Endothelial cell of umbilical vein (primary cell): ENCODE measurements around the gene ASIC4. TPM values are rescaled to one million over a fixed set of nuclear protein-coding genes. Genes with fewer than 3 reads are reported as not detected.

ENCODE experiments used
- BruUV-seq: library from RNA; stranded (reverse); fragments of 400-500 nt; replicated peaks from 2 replicates; lab custom pipeline; 2021; lab: Mats Ljungman, UMichigan
- CTCF ChIA-PET: fragments of 300-600, 350-600 bp; sonication (Branson Sonifier 250); formaldehyde crosslinking; loops from one replicate; lab custom pipeline; 2021; ENCODE audit warnings: antibody characterized with exemption, inconsistent platforms; lab: Charles Lee
- POLR2A ChIA-PET: fragments of 300-600, 350-600 bp; sonication (Branson Sonifier 250); formaldehyde crosslinking; loops from one replicate; lab custom pipeline; 2021; ENCODE audit warnings: antibody characterized with exemption, inconsistent platforms; lab: Charles Lee
- DNase-seq: peaks from one replicate; pipeline ENCODE4 v3.0.0-alpha.2; 2011; ENCODE audit warnings: low read depth, low spot score
- FAIRE-seq: peaks from 2 replicates; lab custom pipeline; 2011; peaks lifted over from hg19 to GRCh38; lab: Jason Lieb, UNC
- H2AFZ ChIP-seq: 2 replicates; pipeline ENCODE4 v1.6.0; 2012; ENCODE audit warnings: low read depth, low read length, control low read depth, inconsistent platforms
- H3K27ac ChIP-seq: 2 replicates; pipeline ENCODE4 v1.5.1; 2011; ENCODE audit warnings: low read depth, mild to moderate bottlenecking, control low read depth, low read length, moderate library complexity; ENCODE audit not compliant: insufficient read depth
- H3K27me3 ChIP-seq, 2 experiments: 2 replicates each; pipeline versions ENCODE4 v1.6.0 to v1.6.1; 2011; ENCODE audit warnings: low read length in 2 of 2, mixed read lengths in 1 of 2; ENCODE audit not compliant: control insufficient read depth in 2 of 2, insufficient read depth in 2 of 2
- H3K36me3 ChIP-seq, 2 experiments: 2 replicates in 1 of 2; 3 replicates in 1 of 2; pipeline ENCODE4 v1.5.1; 2011; ENCODE audit warnings: low read length in 2 of 2, mild to moderate bottlenecking in 1 of 2, moderate library complexity in 1 of 2; ENCODE audit not compliant: control insufficient read depth in 2 of 2, insufficient read depth in 2 of 2; ENCODE audit errors: extremely low read depth in 1 of 2
- H3K4me1 ChIP-seq: 3 replicates; pipeline ENCODE4 v1.5.1; 2011; ENCODE audit warnings: mild to moderate bottlenecking, low read length; ENCODE audit not compliant: control insufficient read depth, insufficient read depth; ENCODE audit errors: extremely low read depth
- H3K4me2 ChIP-seq: 2 replicates; pipeline ENCODE4 v1.6.1; 2011; ENCODE audit warnings: low read length, control low read depth, mixed read lengths; ENCODE audit not compliant: insufficient read depth
- H3K4me3 ChIP-seq, 3 experiments: fragments of 200-600 bp in 1 of 3; sonication (generic), shearing (Covaris generic) in 1 of 3; replicated peaks in 1 of 3; 2 replicates each; pipeline ENCODE4 v1.5.1; 2011 to 2016; ENCODE audit warnings: control low read depth in 3 of 3, low read length in 3 of 3, mild to moderate bottlenecking in 2 of 3, inconsistent platforms in 1 of 3, low read depth in 1 of 3, moderate library complexity in 1 of 3; ENCODE audit not compliant: insufficient read depth in 1 of 3
- H3K79me2 ChIP-seq: 2 replicates; pipeline ENCODE4 v1.6.0; 2012; ENCODE audit warnings: low read length, inconsistent platforms; ENCODE audit not compliant: control insufficient read depth, insufficient read depth
- H3K9ac ChIP-seq: replicated peaks from 2 replicates; pipeline ENCODE3; 2011; ENCODE audit warnings: low read length, control low read depth; ENCODE audit not compliant: insufficient read depth; ENCODE audit errors: extremely low read depth
- H3K9me1 ChIP-seq: replicated peaks from 3 replicates; pipeline ENCODE4 v1.6.0; 2011; ENCODE audit warnings: mild to moderate bottlenecking, low read length; ENCODE audit not compliant: control insufficient read depth, insufficient read depth; ENCODE audit errors: extremely low read depth
- H3K9me3 ChIP-seq: replicated peaks from 2 replicates; pipeline ENCODE4 v1.5.1; 2012; ENCODE audit warnings: low read length, inconsistent platforms; ENCODE audit not compliant: control insufficient read depth, insufficient read depth
- H4K20me1 ChIP-seq: replicated peaks from 2 replicates; pipeline ENCODE3; 2011; ENCODE audit warnings: mild to moderate bottlenecking, low read length; ENCODE audit not compliant: control insufficient read depth, insufficient read depth; ENCODE audit errors: extremely low read depth
- EZH2 ChIP-seq: IDR thresholded peaks from 2 replicates; pipeline ENCODE4 v1.6.1; 2012; ENCODE audit warnings: borderline replicate concordance, low read depth, mild to moderate bottlenecking, moderate library complexity, low read length, inconsistent platforms; ENCODE audit not compliant: severe bottlenecking
- FOS ChIP-seq: IDR thresholded peaks from 2 replicates; pipeline ENCODE4 v1.6.1; 2011; ENCODE audit warnings: mild to moderate bottlenecking, low read length, moderate library complexity, borderline replicate concordance; ENCODE audit not compliant: insufficient read depth
- GATA2 ChIP-seq: IDR thresholded peaks from 2 replicates; pipeline ENCODE4 v1.7.0; 2011; ENCODE audit warnings: low read depth, mild to moderate bottlenecking, moderate library complexity, mixed read lengths, low read length; ENCODE audit not compliant: insufficient read length, insufficient read depth
- JUN ChIP-seq: IDR thresholded peaks from 2 replicates; pipeline ENCODE4 v1.6.1; 2011; ENCODE audit warnings: borderline replicate concordance, low read depth; ENCODE audit not compliant: insufficient read length, insufficient read depth
- MYC ChIP-seq: IDR thresholded peaks from one replicate; pipeline ENCODE4 v1.6.1; 2011; ENCODE audit warnings: mild to moderate bottlenecking, low read depth, low read length
- POLR2A ChIP-seq: IDR thresholded peaks from 2 replicates; pipeline ENCODE4 v1.6.1; 2012; ENCODE audit warnings: low read depth, mild to moderate bottlenecking, control low read depth, low read length
- POLR2AphosphoS5 ChIP-seq: IDR thresholded peaks from 2 replicates; pipeline ENCODE4 v1.6.1; 2012; ENCODE audit warnings: low read depth, mild to moderate bottlenecking, control low read depth, low read length, moderate library complexity; ENCODE audit not compliant: insufficient read depth
- dilution Hi-C: fragments of 300-500 bp; cut with MboI; formaldehyde crosslinking; loops from one replicate; pipeline ENCODE4 v1.15.0; 2019; ENCODE audit warnings: low sequenced_read_pairs; ENCODE audit not compliant: extremely low pct_ligation_motif_present
- intact Hi-C: fragments of 100-400 bp; cut with micrococcal nuclease; formaldehyde crosslinking; loops from one replicate; pipeline ENCODE4 v1.10.0; 2022
- polyA plus RNA-seq, 4 experiments: library from polyadenylated mRNA; depleted of rRNA in 3 of 4; stranded (reverse) in 3 of 4; unstranded in 1 of 4; fragments of >200 nt; gene quantifications; 2 replicates each; pipeline versions ENCODE4 v1.2.1 to v1.2.3, GENCODE V29; 2011 to 2012; ENCODE audit warnings: missing spikeins in 1 of 4
- total RNA-seq: library from RNA; stranded (reverse); gene quantifications from 2 replicates; pipeline ENCODE4 v1.2.3, GENCODE V29; 2021
- TF ChIP-seq, protein P1 (sequence below), 2 donors: IDR thresholded peaks; 1 replicate in 1 of 2; 2 replicates in 1 of 2; pipeline ENCODE4 v1.5.1; 2011; ENCODE audit warnings: low read length in 2 of 2, mild to moderate bottlenecking in 2 of 2, moderate library complexity in 2 of 2, control low read depth in 1 of 2, inconsistent platforms in 1 of 2, low read depth in 1 of 2; ENCODE audit not compliant: insufficient read depth in 1 of 2; ENCODE audit errors: extremely low read depth in 1 of 2
- TF ChIP-seq, protein P2 (sequence below): IDR thresholded peaks from 2 replicates; pipeline ENCODE4 v1.6.1; 2011; ENCODE audit not compliant: insufficient read depth, insufficient read length

ASIC4 gene
- total and polyA plus RNA-seq, 2 donors (not counting 3 experiments of a cell fraction or from before 2014, with no cell fraction given), result not detected

DNA sequence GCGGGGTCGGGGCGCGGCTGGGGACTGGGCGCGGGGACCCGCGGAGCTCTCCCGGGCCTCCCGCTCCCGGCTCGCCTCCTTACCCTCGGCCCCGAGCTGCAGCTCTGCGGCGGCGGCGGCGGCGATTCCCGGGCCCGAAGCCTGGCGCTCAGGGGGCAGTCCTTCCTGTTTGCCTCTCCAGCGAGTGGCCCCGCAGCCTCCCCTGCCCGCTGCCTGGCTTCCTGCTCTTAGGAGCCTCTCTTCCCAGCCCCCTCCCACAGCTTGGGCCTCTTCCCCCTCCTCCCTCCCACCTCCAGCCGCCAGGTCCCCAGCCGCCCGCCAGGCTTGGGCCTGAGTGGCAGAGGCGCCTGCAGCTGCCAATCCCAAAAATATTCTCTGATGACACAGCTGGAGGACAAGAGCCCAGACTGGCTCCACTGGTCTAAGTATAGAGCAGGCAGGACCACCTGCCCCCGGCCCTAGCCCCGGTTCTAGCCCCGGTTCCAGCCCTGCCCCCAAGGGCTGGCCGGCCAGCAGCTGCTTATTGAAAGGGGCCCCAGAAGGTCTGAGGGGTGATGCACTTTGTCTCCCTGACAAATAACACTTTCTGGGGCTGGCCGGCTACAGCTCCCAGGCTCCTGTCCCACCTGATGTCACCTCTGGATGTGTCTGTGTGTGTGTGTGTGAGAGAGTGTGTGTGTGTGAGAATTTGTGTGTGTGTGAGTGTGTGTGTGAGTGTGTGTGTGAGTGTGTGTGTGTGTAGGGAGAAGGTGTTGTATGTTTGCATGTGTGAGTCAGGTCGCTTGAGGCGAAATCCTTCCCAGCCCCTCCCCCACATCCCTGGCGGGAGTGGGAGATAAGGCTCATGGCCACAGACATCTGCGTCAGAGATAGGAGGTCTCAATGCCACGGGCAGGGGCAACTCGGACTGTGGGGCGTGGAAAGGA lies 57.3 kb downstream of the ASIC4 start, which contains the start of gene OBSL1:
TSS of gene OBSL1 (minus strand) at position 229 of the 926 bp plus-strand sequence. CDS start 307 bp downstream, outside the sequence.
- H3K9me1 ChIP-seq, result no peaks in the 10 kb centered on the region
- no peaks in the 10 kb centered on the region for H3K79me2 ChIP-seq
- peak; percentile 61 for DNase-seq
- peak within 1 kb of the TSS in 2 of 3 experiments; percentile 36 to 75 for H3K4me3 ChIP-seq
- no peaks in the 10 kb centered on the region for H3K9me3 ChIP-seq
- peak within 1 kb of the TSS; percentile 34 for H2AFZ ChIP-seq
- no peaks in the 10 kb centered on the region for H3K4me1 ChIP-seq
- dilution Hi-C loops (no loop called here), intact Hi-C loops (loop anchor here (1.0 kb wide), 2 partner anchors 26 to 71 kb away; partner anchors contain the start of gene STK11IP)
- TF ChIP-seq JUN (no peak), EZH2 (no peak), FOS (no peak), GATA2 (no peak), MYC (no peak), POLR2A (no peak), POLR2AphosphoS5 (no peak)
- TF ChIP-seq, protein P1, sequence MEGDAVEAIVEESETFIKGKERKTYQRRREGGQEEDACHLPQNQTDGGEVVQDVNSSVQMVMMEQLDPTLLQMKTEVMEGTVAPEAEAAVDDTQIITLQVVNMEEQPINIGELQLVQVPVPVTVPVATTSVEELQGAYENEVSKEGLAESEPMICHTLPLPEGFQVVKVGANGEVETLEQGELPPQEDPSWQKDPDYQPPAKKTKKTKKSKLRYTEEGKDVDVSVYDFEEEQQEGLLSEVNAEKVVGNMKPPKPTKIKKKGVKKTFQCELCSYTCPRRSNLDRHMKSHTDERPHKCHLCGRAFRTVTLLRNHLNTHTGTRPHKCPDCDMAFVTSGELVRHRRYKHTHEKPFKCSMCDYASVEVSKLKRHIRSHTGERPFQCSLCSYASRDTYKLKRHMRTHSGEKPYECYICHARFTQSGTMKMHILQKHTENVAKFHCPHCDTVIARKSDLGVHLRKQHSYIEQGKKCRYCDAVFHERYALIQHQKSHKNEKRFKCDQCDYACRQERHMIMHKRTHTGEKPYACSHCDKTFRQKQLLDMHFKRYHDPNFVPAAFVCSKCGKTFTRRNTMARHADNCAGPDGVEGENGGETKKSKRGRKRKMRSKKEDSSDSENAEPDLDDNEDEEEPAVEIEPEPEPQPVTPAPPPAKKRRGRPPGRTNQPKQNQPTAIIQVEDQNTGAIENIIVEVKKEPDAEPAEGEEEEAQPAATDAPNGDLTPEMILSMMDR (IDR thresholded peaks at IDR 0.05; ENCODE audit: extremely low read depth in 1 of 2, insufficient read depth in 1 of 2, low read depth in 1 of 2, low read length in 2 of 2), result no peak
- TF ChIP-seq, protein P2, sequence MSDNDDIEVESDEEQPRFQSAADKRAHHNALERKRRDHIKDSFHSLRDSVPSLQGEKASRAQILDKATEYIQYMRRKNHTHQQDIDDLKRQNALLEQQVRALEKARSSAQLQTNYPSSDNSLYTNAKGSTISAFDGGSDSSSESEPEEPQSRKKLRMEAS, result no peak
- no peak within 1 kb of the TSS for H3K27ac ChIP-seq
- no peaks in the 10 kb centered on the region for H3K36me3 ChIP-seq
- no peak within 1 kb of the TSS for H3K9ac ChIP-seq
- POLR2A ChIA-PET, result no interaction called here
- H4K20me1 ChIP-seq, result no peaks in the 10 kb centered on the region
- peak within 1 kb of the TSS; percentile 44 for H3K4me2 ChIP-seq
- peaks cover 14 to 25% of the 10 kb centered on the region in 2 experiments for H3K27me3 ChIP-seq
- CTCF ChIA-PET, result interaction anchor here (0.8 to 1.8 kb wide), 10 partner anchors 11 to 118 kb away, joined by 3 to 42 read pairs (median 6); partner anchors contain the start of genes CHPF, STK11IP and TMEM198
- no TSS peak for BruUV-seq
- FAIRE-seq, result no peak
